Muscle layer of duodenum (tissue), 2 donors: ENCODE results near the gene CERS5.

Experiments used
- H3K27ac ChIP-seq: one replicate; pipeline ENCODE4 v1.7.0; 2013; ENCODE audit warnings: mild to moderate bottlenecking, low read length
- H3K27me3 ChIP-seq: one replicate; pipeline ENCODE4 v1.7.0; 2013; ENCODE audit warnings: low read depth, mild to moderate bottlenecking, control low read depth, low read length
- H3K36me3 ChIP-seq, 2 donors: one replicate each; pipeline ENCODE4 v1.7.0; 2013; ENCODE audit warnings: low read length in 2 of 2, control low read depth in 1 of 2, mild to moderate bottlenecking in 1 of 2; ENCODE audit not compliant: insufficient read depth in 2 of 2, control insufficient read depth in 1 of 2
- H3K4me1 ChIP-seq, 2 donors: one replicate each; pipeline ENCODE4 v1.7.0; 2013; ENCODE audit warnings: low read length in 2 of 2, mild to moderate bottlenecking in 2 of 2, control low read depth in 1 of 2, moderate library complexity in 1 of 2; ENCODE audit not compliant: insufficient read depth in 2 of 2, control insufficient read depth in 1 of 2
- H3K4me3 ChIP-seq, 2 donors: one replicate each; pipeline ENCODE4 v1.7.0; 2013; ENCODE audit warnings: low read length in 2 of 2, low read depth in 1 of 2, mild to moderate bottlenecking in 1 of 2
- H3K9me3 ChIP-seq, 2 donors: one replicate each; pipeline ENCODE4 v1.7.0; 2013; ENCODE audit warnings: low read length in 2 of 2, control low read depth in 1 of 2, mild to moderate bottlenecking in 1 of 2; ENCODE audit not compliant: control insufficient read depth in 1 of 2
- donor health status: healthy.

CERS5 gene

GRCh38 chr12:50185970-50186663, 18.9 kb upstream of the CERS5 start:
- Histone ChIP-seq H3K27ac (no peak overlapping the region), H3K4me1 (peaks cover 5 to 7% of the 10 kb centered on the region in 2 donors), H3K27me3 (no peaks in the 10 kb centered on the region), H3K36me3 (peaks cover 12 to 30% of the 10 kb centered on the region in 2 donors), H3K4me3 (no peak overlapping the region), H3K9me3 (no peaks in the 10 kb centered on the region)

GRCh38 chr12:50185301-50185895, 18.2 kb upstream of the CERS5 start:
- peaks cover 5 to 7% of the 10 kb centered on the region in 2 donors for H3K4me1 ChIP-seq
- H3K9me3 ChIP-seq: no peaks in the 10 kb centered on the region
- H3K4me3 ChIP-seq: no peak overlapping the region
- no peaks in the 10 kb centered on the region for H3K27me3 ChIP-seq
- no peak overlapping the region for H3K27ac ChIP-seq
- H3K36me3 ChIP-seq: peaks cover 14 to 27% of the 10 kb centered on the region in 2 donors

- no peaks in the 10 kb centered on the region for H3K9me3 ChIP-seq
- no peak overlapping the region for H3K27ac ChIP-seq
- H3K4me3 ChIP-seq: no peak overlapping the region
- H3K27me3 ChIP-seq: no peaks in the 10 kb centered on the region
- H3K4me1 ChIP-seq: peaks cover 4 to 7% of the 10 kb centered on the region in 2 donors
- H3K36me3 ChIP-seq: peaks cover 16 to 30% of the 10 kb centered on the region in 2 donors
Observed at GRCh38 chr12:50184261-50184660, 17.1 kb upstream of the CERS5 start.

DNA sequence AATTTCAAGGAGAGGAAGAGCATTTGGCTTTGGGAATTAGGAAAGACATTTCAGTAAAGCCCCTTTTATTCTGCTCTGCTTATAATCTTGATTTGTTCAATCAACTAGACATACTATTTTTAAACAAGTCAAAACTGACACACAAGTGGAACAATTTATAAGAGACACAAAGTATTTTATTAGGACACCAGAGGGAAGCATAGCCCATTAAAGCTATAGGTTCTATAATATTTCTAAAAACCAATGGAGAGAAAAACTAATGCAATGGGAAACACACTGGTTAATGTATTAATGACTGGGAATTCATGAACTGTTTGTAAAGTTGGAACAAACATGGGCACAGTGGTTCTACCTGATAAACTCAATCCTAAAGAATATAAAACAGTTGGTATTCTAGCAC, 15.3 kb upstream of the CERS5 start:
- Histone ChIP-seq H3K36me3 (peaks cover 22 to 33% of the 10 kb centered on the region in 2 donors), H3K4me1 (no peaks in the 10 kb centered on the region), H3K9me3 (no peaks in the 10 kb centered on the region), H3K27me3 (no peaks in the 10 kb centered on the region), H3K27ac (no peak overlapping the region), H3K4me3 (no peak overlapping the region)

GRCh38 chr12:50181691-50182090, 14.5 kb upstream of the CERS5 start:
- Histone ChIP-seq H3K36me3 (peaks cover 26 to 35% of the 10 kb centered on the region in 2 donors), H3K4me3 (no peak overlapping the region), H3K27me3 (no peaks in the 10 kb centered on the region), H3K4me1 (no peaks in the 10 kb centered on the region), H3K27ac (no peak overlapping the region), H3K9me3 (no peaks in the 10 kb centered on the region)

DNA sequence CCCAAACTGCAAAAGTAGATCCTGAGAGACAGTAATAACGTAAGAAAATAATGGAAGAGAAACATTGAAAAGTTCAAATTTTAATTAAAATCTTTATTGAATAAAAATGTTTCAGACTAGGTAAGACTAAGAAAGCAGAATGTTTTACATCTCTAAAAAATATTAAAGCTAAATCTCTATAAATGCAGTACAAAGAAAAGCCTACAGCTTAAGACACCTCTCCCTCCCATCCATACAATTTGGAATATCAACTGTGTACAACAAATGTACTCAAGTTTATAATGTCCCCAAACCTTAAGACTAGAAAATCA, 8.5 kb upstream of the CERS5 start:
- Histone ChIP-seq H3K27me3 (no peaks in the 10 kb centered on the region), H3K9me3 (no peaks in the 10 kb centered on the region), H3K27ac (no peak overlapping the region), H3K4me3 (no peak overlapping the region), H3K4me1 (peaks cover 0 to 4% of the 10 kb centered on the region in 2 donors), H3K36me3 (peaks cover 25 to 26% of the 10 kb centered on the region in 2 donors)

DNA sequence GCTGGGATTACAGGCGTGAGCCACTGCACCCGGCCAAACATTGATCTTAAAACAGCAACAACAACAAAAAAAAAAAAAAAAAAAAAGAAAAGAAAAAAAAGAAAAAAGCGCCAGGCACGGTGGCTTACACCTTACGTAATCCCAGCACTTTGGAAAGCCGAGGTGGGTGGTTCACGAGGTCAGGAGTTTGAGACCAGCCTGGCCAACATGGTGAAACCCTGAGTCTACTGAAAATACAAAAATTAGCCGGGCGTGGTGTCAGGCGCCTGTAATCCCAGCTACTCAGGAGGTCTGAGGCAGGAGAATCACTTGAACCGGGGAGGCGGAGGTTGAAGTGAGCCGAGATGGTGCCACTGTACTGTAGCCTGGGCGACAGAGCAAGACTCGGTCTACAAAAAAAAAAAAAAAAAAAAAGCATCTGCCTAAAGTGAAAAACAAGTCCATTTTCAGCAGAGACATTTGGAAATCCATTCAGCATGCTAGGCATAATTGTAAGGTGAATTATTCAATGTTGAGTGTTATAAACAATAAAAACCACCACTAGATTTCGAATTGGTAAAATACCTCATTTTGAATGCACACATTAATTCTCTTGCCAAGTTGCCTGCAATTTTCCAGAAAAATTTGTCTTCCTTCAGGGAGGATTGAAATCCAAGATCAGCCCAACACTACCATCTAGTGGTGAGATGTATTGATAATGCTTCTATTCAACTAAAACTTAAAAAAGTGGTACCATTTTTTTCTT, 8.0 kb upstream of the CERS5 start:
- H3K27me3 ChIP-seq: no peaks in the 10 kb centered on the region
- peaks cover 21 to 23% of the 10 kb centered on the region in 2 donors for H3K36me3 ChIP-seq
- H3K9me3 ChIP-seq: no peaks in the 10 kb centered on the region
- no peak overlapping the region for H3K4me3 ChIP-seq
- H3K4me1 ChIP-seq: peaks cover 0 to 4% of the 10 kb centered on the region in 2 donors
- no peak overlapping the region for H3K27ac ChIP-seq

- Histone ChIP-seq H3K9me3 (no peaks in the 10 kb centered on the region), H3K27me3 (no peaks in the 10 kb centered on the region), H3K4me3 (peak overlapping the region; percentile 80 to 94), H3K4me1 (peaks cover 5 to 9% of the 10 kb centered on the region in 2 donors), H3K27ac (peak overlapping the region; percentile 85), H3K36me3 (peaks cover 0 to 4% of the 10 kb centered on the region in 2 donors)
Observed at GRCh38 chr12:50166799-50167048, 445 bp downstream of the CERS5 start.

- H3K27ac ChIP-seq: no peak overlapping the region
Observed at GRCh38 chr12:50164963-50165362, 2.2 kb downstream of the CERS5 start.

GRCh38 chr12:50162230-50162629, 4.9 kb downstream of the CERS5 start:
- Histone ChIP-seq H3K36me3 (peaks cover 0 to 4% of the 10 kb centered on the region in 2 donors), H3K27me3 (no peaks in the 10 kb centered on the region), H3K4me3 (no peak overlapping the region), H3K27ac (no peak overlapping the region), H3K4me1 (peaks cover 5 to 9% of the 10 kb centered on the region in 2 donors), H3K9me3 (no peaks in the 10 kb centered on the region)

More at GRCh38 chr12:50164963-50165362, 2.2 kb downstream of the CERS5 start:
- Histone ChIP-seq H3K27me3 (no peaks in the 10 kb centered on the region), H3K4me1 (peaks cover 5 to 9% of the 10 kb centered on the region in 2 donors), H3K36me3 (peaks cover 0 to 4% of the 10 kb centered on the region in 2 donors), H3K4me3 (no peak overlapping the region), H3K9me3 (no peaks in the 10 kb centered on the region)

DNA sequence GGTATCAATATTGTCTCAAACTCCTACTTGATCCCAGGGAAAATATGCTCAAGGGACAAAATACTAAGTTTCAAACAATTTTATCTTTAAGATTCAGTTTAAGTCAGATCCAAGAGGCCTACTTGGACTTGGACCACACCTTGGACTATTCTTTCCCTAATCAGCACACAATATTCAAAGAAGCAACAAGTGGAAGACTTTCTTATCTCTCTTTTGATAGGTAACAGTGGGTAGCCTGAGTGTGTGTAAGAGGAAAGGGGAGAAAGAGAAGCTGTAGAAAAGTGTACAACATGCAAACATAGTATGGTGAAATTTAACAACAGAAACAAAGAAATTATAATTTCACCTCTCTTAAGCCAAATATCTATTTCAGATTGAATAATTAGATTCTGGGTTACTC, 6.5 kb downstream of the CERS5 start:
- Histone ChIP-seq H3K4me1 (no peaks in the 10 kb centered on the region), H3K27me3 (no peaks in the 10 kb centered on the region), H3K9me3 (no peaks in the 10 kb centered on the region), H3K36me3 (peaks cover 0 to 2% of the 10 kb centered on the region in 2 donors), H3K27ac (no peak overlapping the region), H3K4me3 (no peak overlapping the region)
